Embryonic facial prominence (tissue), 1 donor: ENCODE measurements around the gene RHOB.

Source experiments
- DNase-seq: peaks from one replicate; pipeline ENCODE4 v3.0.0-alpha.2; 2016; ENCODE audit errors: extremely low spot score

Gene RHOB

GRCh38 chr2:20475567-20475952 is 28.7 kb downstream of the RHOB start:
- DNase-seq = no peak

GRCh38 chr2:20476481-20476880 is 29.6 kb downstream of the RHOB start:
- no peak for DNase-seq

DNA sequence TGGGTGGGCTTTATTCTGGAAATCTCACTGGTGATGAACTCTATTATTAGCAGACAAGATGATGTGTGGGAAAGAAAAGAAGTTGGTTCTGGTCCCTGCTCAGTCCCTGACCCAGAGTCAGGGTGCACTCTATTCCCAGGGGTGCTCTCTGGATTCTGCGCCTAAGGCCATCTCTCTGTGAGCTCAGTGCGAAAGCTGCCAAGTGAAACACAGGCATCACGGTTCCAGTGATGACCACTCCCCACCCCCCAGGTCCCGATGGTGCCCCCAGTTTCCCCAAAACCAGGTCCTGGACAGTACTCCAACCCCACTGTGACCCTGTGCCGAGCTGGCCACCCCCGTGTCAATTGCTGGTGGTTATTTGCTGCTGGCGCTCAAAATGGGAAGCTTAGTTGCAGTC is 30.1 kb downstream of the RHOB start:
- no peak for DNase-seq

DNA sequence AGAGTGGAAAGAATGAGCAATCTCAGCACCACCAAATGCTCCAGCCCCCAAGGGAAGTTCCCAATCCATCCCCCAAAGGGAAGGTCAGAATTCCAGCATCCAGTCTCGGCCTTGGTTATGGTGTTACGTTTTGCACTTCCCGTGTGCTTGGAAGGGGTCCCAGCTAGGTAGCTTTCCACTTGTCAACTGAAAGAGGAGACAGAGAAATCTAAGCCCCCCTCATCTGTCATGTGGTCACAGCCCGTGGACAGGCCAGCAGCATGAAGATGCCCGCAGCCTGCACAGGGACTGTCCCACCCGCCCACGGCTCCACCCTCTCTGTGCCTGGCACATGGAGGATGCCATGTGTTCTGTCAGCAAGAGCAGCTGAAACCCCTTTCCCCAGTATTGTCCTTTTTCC is 32.1 kb downstream of the RHOB start:
- no peak for DNase-seq

- no peak for DNase-seq
These were observed 33.0 kb downstream of the RHOB start for GRCh38 chr2:20479835-20480234.

- no peak for DNase-seq
These were observed 34.0 kb downstream of the RHOB start for GRCh38 chr2:20480913-20481312.

DNA sequence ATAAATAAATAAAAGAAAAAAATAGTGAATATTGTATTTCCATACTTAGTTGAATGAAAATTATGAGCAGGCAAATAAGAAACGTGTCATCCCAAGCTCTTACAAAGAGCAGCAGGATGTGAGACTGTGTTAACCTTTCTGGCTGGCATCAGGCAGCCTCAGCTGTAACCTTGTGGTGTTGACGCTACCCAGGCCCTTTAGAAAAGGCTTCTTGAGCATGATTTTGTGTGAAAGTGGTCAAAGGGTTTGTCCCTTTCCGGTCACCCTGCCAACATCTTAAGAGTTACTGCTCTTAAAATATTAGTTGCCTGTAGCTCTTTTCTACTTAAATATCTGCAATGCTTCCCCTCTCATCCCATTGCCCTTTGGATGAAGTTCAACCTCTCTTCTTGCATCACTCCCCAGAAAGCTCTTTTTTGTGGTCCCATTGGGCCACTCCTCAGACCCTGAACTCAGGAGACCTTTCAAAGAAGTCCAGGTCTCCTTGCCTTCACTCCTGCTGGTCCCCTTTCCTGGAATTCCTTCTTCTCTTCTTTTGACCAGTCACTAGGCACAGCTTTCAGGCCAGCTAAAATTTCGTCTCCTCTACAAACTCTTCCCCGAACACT is 35.0 kb downstream of the RHOB start:
- DNase-seq = no peak

DNA sequence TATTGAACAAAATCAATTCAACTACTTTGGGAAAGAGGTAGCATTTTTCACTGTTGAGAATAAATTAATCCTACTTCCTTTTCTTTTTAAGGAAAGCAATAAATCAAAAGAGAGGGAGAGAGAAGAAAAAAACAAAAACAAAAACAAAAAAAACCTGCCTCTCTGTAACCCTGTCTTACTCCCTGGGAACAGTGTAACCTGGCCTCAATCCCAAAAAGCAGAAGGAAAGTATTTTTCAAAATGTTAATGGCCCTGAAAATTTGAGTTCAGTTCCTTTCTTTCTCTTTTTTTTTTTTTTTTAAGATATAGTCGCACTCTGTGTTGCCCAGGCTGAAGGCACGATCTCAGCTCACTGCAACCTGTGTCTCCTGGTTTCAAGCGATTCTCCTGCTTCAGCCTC is 35.9 kb downstream of the RHOB start:
- no peak for DNase-seq

DNA sequence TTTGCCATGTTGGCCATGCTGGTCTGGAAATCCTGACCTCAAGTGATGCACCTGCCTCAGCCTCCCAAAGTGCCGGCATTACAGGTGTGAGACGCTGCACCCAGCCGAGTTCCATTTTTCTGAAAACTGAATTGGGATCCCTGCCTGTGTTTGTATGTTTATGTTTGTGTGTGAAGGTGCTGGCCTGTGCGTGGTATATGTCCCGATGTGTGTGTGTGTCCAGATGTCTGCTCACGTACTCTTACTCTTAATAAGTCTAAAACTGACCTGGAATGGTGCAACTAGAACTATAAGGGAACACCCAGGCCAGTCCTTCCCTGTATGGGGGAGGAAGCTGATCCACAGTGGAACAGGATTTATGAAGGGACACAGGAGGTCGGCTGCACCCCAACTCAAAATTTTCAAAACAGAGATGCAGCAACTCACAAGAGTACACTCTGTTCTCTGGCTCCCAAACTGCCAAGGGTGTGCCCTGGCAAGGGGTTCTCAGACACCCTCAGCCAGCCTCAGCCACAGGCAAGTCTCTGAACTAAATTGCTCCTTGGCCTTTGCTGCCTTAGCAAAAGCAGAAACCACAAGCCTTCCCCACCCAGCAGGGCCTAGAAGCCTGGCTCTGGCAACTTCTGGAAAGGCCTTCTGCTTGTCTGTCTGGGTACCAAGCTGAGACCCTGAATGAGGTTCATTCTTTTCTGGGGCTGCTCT is 36.5 kb downstream of the RHOB start:
- DNase-seq = no peak

DNA sequence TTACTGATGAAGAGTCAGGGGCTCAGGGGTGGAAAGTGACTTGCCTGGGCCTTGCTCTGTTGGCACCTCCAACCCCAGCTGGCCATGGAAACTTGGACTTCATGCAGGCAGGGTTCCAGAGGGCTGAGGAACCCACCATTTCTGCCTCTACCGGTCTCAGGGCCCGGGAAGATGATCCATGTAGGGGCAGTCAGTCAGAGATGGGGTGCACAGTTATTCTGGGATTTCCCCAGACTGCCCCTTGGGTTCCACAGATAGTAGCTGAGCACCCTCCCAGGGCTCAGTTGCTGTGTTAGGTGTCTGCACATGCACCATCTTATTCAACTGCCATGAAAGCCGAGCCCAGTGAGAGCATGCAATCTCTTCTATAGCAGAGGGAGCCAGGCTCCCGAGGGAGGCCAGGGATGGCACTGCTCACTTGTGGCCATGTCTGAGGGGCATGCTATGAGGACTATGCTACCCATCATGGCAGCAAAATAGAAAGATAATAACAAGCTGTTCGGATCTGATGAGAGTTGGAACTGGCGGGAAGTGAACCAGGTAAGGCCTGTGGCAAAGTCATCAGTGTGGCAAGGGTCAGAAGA is 37.3 kb downstream of the RHOB start:
- no peak for DNase-seq

- no peak for DNase-seq
These were observed 38.1 kb downstream of the RHOB start for GRCh38 chr2:20484810-20485611.

DNA sequence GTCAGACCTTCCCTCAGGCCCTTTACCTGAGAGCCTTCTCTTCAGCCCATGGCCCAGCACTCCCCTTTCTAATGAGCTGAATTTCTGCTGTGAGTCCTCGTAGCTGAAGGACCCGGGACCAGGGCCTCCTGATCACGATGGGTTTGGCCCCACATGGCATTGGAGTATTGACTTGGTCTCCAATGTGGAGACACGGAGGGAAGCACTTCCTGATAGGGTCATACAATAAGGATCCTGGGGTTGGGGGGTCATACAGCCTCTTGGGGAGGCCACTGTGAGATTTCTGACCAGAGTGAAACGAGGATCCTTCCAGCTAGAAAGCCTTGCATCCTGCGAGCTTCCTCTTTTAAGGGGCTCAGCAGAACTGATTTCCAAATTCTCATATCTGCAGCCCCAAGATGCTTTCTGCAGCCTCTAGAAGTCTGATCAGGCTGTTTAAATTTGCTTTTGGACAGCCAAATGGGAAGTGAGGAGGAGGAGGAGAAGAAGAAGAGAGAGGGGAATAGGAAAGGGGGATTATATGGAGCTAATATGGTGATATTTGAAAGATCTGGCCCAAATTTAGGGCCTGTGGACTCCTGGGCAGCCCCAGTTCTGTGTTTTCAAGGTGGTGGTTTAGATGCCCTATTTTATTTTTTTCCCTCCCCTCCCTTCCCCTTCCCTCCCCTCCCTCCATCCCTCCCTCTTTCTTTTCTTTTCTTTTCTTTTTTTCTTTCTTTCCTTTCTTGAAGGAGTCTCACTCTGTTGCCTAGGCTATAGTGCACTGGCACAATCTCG is 38.9 kb downstream of the RHOB start:
- no peak for DNase-seq

DNA sequence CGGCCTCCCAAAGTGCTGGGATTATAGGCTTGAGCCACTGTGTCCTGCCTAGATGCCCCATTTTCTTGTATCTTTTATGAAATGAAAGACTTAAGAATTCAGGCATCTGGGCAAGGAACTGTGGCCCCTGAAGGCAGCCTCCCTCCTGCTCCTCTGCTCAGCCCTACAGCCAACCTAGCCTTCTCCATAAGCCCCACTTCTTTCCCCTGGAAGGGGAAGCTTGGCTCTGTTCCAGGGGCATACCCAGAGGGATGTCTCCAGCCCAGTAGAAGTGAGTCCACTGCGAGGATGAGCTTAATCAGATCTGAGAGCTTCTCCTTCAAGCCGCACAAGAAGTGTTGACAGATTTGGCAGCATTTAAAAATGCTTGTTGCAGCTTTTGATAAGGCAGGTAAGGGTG is 39.7 kb downstream of the RHOB start:
- DNase-seq = no peak

DNA sequence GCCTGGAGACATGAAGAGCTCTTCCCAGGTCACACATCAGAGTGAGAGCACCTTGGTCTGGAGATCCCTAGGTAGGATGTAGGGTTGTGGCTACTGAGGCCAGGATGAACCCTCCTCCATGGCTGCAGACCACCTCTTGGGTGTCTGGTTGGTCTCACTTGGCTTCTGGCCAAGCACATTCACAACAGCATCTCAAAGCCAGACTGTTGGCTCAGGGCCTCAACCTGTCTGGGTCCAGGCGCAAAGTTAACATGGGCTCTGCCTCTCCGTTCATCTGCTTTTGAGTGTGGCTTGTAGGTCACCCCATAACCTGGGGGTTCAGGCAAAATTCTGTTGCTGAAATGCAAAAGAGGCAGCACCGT is 40.1 kb downstream of the RHOB start:
- DNase-seq = no peak

- DNase-seq = no peak
These were observed 40.7 kb downstream of the RHOB start for GRCh38 chr2:20487392-20488174.

DNA sequence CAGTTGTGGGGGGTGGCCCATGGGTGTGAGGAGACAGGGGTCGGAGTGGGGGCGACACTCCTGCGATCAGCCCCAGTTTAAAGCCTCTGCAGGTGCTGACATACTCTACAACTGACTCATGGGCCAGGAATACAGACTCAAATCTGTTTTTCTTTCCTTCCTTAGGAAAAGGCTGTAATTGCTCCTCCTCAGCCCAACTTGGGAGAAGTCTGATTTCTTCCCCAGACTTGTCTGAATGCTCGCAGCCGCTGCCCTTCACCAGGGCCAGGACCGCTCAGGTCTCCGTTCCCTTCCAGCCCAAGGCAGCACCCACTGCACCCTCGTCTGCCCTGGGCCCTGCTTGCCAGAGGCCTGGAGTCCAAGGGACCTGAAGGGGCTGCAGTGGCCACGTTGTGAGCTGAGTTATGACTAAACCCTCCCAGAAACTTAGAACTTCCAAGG is 41.3 kb downstream of the RHOB start:
- no peak for DNase-seq

GRCh38 chr2:20488782-20489181 is 41.9 kb downstream of the RHOB start:
- no peak for DNase-seq

GRCh38 chr2:20490300-20491181 is 43.7 kb downstream of the RHOB start:
- DNase-seq = peak; percentile 60

DNA sequence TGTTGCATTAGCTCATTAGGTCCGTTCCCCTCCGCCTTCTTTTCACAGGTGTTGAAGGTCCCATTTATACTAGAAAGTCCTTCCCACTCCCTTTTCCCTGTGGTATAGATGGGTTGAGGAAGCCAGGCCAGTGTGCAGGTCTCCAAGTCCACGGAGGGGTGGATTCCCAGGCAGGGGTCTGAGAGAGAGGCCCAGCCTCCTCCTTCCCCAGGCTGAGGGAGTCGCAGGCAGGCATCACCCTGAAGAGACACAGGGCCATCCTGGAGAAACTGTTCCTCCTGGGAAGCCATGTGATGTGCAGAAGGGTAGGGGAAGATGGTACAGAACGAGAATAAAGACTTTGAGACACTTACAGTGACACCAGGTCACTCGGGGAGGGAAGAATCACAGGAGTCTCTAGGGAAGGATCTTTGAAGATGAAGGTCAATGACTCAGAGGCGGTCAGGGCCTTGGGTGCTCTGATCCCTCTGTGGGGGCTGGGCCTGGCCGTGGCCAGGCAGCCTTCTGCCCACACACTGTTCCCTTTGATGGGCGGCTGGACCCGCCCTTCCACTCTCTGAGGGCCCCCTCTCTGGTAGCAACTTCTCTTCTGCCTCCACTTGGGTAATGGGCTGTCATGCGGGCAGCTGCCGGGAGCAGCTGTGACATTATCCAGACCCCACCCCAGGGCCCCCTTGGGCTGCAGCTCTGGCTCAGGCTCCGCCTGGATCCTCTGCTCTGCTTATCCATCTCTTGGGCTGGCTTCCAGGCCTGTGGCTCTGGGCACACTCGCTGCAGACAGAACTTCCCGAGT is 45.1 kb downstream of the RHOB start:
- DNase-seq = no peak
